GM19438 (cell line): Measurements from ENCODE around the gene RUNX3.

Experiments
- ATAC-seq: cut with Tn5 transposase; IDR thresholded peaks from one replicate; pipeline ENCODE4 v1.9.1; 2021; ENCODE audit warnings: low read depth; ENCODE audit not compliant: unreplicated experiment

RUNX3 gene

DNA sequence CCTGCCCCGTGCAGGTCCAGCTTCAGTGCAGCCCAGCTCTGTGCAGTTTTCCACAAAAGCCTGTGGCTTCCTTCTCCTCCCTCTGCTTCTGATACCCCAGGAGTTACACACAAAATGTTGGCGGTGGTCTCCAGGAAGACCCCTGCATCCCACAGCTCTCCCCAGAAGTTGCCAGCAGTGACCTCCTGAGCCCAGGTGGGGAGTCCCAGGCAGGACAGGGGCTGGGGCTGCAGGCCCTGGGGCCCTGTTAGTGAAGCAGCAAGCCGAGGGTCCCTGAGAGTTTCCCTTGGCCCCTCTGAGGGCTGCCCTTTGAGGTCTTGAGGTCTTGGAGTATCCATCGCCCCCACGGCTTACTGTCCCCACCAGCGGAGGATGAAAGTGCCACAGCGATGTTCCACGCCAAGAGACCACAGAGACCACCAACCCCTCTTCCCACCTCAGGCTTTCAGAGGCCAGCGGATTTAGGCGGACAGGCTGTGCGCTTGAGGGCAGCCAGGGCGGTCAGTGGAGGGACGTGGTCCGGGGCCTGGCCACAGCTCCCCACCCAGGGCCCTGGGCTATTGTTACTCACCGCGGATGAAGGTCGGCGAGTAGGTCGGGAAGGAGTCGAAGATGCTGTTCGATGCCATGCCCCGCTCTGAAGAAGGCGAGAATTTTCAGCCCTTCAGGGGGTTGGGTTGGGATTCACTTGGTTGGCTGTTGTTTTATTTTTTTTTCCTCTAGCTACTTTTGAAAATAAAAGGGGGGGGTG, 34.0 kb upstream of the RUNX3 start:
- ATAC-seq, result no peak

DNA sequence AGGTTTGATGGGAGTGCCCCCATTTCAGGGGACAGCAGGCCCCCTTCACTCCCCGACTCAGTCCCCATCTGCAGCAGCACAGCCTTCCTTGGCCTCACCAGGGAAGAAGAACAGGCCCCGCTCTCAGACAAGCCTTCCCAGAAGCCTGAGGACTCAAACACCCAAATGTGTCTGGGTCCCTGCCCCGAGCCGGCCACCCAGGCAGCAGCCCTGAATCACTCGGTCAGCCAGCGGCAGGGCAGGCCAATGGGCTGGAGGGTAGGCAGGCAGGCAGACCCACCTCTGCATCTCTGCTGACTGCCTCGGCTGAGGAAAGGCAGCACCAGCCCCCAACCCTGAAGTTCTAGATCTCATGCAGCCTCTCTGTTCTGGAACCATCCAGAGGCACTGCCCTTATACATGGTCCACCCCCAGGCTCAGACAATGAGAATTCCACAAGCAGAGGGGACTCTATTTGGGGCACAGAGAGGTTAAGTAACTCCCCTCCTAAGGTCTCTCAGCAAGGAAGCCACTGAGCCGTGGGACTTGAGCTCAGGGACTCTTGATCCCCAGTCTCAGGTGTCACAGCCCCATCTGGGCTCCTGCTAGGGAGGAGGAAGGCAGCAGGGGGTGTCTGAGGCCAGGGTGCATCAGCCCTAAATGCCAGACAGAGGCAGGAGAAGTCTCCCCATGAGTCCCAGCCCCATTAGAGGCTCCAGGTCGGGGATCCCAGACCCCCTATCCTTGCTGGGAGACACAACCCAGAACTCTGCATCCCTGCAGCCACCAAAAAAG, 33.2 kb upstream of the RUNX3 start:
- ATAC-seq, result no peak

DNA sequence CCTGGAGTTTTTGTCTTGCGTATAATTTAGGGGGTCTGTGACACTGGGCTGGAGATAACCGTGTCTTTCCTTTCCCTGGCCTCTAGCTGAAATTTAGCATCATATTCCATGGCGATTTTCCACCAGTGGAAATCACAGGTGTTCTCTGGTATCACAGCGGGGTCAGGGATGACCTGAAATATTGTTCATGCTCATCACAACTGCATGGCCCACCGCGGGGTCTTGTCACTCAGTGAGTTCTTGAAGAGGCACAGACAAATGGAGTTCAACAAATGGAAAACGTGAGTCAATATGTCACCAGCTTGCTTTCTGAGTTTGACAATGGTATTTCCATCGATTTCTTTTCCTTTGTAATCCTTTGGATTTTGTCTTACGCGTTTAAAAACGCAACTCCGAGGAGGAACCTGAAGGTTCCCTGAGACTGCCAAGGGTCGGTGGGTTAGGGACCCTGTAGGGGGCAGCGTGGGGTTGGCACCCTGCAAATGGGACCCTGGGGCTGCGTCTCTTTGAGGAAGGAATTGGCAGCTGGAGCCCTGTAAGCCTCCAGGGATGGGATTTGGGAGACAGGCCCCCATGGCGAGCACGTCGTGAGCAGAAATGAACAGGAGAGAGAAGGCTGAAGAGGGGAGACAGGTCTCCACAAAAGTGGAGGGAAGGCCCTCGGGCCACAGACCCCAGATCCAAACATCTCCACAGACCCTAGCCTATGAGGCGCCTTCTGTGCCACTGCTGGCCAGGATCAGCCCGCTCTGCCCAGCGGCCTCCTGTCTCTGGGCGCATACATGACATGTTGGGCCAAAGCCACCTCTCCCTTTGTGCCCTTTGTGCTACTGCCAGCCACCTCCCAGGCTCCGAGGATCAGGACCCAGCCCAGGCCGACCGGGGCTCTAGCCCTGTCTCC, 32.1 kb upstream of the RUNX3 start:
- no peak for ATAC-seq

DNA sequence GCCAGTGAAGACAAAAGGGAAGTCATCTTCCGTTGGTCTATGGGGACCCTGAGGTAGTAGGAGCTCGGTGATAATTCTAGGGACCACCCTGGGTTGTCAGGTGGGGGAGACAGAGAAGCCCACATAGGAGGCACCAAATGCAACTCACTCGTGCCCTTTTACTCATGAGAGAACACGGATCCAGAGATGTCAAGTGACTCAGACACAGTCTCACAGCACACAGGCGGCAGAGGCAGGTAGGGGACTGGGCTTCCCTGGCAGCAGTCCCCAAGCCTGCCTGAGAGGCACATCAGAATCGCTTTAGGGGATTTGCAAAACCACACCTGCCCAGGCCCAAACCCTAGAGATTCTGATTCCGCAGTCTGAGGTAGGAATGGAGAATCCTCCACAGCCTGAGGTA, 31.3 kb upstream of the RUNX3 start:
- ATAC-seq, result no peak

DNA sequence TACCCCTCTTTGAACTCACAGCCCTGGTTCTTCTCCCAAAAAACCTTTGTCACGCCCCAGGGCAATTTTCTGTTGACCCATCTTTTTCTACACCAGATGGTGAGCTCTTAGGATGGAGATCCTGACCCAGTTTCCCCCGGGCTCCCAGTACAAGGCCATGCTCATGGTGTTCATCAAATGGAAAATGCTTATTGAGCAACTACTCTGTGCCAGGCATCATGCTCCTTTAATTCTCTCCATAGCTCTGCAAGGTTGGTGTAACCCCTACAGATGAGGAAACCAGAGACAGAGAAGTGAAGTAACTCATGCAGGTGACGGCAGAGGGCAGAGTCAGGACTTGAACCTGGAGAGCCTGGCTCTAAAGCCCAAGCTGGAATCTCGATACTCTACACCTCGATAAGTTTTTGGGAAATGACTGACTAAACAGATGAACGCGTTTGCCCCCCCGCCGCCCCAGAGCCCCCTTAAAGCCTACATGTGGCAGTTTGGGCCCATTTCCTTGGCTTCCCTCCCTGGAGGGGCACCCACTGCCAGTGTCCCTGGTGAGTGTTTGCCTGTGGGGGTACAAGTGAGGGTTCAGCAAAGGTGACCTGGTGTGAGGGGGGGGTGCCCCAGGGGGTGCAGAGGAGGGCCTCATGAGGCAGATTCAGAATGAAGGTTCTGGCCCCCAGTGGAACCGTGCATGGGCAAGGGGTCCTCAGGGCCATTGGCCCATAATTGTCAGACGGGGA, 30.2 kb upstream of the RUNX3 start:
- ATAC-seq, result no peak

DNA sequence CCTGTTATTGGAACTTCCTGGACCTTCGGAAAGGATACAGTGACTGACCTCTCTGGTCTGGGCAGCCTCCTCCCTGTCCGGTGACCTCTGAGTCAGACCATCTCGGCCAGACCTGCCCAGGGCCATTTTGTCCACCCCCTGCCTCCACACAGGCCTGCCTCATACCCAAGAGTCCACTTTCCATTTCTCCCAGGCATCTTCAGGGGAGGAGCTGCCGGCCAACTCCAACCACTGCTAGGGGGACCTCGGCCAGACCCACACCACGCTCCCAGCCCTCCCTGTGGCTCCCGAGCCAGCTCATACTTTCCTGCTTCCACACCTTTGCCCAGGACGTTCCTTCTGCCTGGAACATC, 29.5 kb upstream of the RUNX3 start:
- no peak for ATAC-seq

DNA sequence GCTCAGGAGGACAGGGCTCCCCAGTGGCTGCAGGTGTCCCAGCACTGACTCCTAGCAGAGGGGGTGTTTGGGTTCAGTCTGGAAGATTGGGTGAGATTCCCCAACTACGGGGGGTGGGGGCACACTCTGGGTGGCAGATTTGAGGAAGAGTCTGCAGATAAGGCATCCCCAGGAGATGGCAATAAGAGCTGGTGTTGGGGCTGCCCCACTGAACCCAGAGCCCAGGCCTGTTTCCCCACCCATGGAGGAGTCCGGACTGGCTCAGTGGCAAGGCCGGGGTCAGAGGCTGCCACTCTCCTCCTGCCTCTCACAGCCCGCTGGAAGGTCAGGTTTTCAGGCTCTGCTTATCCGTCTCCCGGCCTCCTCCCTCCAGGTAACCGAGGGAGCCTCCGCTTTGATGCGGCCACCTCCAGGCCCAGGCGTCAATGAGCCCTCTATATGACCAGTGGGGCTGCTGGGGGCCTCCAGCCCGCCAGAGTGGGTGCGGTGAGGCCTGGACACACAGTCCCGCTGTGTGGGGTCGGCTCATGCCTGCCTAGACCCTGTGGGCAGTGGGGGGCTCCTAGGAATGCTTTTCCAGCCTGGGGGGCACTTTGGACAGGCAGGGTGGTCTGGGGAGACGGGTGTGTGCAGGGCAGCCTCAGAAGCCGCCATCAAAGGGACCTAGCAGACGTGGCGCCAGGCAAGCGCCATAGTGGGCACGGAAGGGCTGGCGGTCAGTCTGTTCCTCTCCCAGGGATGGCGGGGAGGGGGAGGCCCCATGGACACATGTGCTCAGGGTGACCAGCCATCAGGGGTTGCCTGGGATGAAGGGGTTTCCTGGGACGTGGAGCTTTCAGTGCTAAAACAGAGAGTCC, 28.9 kb upstream of the RUNX3 start:
- no peak for ATAC-seq

DNA sequence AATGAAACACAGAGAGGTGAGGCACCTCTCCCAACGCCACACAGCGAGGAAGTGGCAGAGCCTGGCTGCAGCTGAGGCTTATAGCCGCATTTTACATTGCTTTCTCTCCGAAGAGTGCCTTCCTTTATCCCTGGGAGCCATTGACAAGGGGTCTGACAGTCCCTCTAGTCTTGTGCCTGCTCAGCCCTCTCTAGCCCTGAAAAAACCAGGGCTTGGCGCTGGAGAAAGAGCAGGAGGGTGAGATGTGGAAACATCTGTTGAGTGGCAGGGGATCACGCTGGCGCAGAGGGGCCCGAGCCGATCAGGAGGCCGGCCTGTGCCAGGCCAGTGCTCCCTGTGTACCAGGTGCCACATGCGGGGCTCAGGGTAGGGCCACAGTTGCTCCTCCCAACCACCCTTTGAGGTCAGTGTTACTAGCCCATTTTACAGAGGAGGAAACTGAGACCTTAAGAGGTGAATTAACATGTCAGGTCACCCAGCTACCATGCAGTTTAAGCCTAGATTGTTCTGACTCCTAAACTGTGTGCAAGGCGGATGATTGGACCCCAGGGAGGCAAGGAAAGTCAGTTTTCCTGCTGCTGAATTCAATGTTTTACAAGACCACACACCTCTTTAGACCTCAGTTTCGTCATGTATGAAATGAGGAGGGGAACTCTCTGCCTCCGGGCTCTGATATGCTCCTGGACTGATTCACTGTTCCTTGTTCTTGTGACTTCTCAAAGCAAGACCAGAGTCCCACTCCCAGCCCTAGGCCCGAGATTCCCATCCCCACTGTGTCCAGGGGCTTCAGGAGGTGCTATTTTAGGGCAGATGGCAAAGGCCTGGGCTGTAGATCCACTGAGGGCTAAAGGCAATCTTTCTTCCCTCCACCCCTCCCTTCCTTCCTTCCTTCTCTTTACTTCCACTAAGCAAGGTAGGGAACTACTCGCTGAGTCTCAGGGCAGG, 28.0 kb upstream of the RUNX3 start:
- no peak for ATAC-seq

DNA sequence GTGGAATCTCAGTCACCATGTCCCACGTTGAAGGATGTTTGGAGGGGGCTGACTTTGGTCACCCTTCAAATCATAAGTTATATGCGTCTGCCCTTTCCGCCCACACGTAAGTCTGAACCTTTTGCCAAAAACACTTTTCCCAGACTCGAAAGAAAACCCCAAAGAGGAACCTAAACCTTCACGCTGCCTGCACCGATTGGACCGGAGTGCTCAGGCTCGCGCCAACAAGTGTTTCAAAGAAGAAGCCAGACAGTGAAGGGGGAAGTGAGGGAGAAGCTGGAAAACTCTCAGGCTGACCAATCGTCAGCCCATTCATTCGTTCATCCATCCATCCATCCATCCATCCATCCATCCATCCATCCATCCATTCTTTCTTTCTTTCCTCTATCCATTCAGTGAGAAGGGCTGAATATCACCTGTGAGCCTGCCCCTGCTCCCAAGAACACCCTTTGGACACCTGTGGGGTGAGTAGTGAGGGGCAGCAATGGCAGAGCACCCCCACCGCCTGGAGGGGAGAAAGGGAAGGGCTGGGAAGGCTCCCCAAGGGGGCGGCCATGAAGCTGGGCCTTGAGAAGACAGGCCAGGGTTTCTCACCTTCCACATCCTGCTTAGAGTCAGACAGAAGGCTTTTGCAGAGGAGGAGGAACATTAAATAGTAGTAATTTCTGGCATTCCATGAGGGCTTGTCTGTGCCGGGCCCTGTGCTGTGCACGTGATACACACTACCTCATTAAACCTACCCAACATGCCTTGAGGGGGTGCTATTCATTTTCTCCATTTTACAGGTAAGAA, 27.1 kb upstream of the RUNX3 start:
- no peak for ATAC-seq

DNA sequence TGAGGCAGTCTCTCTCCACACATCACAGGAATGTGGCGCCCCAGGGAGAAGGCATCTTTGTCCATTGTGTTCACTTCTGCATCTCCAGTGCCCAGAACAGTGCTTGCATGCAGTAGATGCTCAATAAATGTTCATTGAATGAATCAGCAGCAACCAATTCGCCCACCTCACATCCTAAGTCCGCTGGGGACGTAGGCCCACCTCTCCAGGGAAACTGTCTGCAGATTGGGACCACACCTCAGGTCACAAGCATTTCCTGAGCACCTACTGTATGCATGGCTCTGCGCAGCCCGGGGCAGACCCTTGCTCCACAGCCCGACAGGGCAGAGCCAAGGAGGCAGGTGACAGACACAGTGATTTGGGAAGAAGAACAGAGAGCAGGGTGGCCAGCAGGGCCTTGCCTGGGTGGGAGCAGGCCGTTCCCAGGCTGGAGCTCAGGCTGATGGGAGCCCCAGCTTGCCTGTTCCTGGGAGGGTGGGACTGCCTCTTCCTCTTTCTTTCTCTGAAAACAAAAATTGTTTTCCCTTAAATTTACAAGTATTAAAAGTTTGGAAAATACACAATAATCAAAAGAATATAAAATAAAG, 25.8 kb upstream of the RUNX3 start:
- ATAC-seq, result no peak

DNA sequence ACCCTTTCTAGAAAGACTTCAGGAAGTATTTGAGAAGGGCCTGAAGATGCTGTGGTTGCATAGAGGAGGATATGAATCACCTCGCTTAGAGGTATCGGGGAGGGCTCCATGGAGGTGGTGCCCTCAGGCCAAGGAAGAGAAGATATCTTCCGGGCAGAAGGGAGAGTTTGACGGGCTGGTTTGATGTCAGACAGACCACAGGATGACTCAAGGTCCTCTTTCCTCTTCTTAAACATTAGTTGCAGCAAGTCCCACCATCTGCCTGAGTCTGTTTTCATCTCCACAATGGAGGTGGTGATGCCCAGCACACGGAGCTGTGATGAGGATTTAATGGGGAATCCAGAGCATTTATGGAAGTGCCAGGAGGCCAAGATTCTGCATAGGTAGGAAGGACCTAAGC, 25.1 kb upstream of the RUNX3 start:
- no peak for ATAC-seq

DNA sequence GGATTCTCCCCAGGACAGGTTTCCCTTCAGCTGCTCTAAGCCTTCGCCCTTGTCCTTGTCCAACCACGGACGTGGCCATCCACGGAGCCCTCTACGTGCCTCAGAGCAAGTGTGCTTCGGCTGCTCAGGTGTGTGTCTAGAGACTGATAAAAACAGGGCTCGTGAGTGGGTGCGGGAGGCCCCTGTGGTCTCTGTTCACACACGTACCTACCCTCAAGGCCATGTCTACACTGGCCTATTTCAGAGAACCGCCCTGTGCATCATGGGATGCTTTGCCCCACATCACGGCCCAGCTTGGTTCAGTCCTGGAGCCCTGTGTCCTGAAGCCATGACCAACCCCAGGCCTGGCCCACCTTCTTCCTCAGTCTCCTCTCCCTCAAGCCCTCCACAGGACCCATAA, 24.6 kb upstream of the RUNX3 start:
- ATAC-seq, result no peak

DNA sequence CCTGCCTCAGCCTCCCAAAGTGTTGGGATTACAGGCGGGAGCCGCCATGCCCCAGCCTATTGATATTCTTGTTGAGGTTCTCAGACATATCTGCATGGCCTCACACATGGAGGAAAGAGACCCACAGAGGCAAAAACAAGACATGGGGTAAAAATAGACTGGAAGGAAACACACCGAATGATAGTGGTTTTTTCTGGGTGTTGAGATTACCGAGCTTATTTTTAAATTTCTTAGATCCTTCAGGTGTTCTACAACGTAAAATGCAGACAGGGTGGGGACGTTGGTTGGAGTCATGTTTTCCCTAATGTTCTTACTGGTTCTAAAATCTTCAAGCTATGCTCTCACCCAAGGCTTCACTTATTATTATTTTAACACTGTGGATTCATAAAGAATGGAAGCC, 23.9 kb upstream of the RUNX3 start:
- no peak for ATAC-seq

DNA sequence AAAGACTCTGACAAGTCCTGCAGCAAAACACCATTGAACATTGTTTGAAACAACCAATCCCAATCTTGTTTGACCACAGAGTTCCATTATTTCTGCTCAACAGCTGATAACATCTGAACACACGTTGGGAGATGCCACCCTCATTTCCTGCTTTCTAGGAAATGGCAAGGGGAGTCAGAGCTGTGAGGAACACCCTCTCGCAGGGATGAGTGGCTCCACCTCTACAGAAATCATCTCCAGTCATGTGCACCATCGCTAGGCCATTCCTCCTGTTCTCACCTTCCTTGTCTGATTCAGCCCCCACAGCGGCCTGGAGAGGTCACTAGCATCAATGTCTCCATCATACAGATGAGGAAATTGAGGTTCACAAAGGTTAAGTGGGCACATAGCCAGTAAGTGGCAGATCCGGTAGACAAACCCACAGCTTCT, 22.4 kb upstream of the RUNX3 start:
- ATAC-seq, result no peak

DNA sequence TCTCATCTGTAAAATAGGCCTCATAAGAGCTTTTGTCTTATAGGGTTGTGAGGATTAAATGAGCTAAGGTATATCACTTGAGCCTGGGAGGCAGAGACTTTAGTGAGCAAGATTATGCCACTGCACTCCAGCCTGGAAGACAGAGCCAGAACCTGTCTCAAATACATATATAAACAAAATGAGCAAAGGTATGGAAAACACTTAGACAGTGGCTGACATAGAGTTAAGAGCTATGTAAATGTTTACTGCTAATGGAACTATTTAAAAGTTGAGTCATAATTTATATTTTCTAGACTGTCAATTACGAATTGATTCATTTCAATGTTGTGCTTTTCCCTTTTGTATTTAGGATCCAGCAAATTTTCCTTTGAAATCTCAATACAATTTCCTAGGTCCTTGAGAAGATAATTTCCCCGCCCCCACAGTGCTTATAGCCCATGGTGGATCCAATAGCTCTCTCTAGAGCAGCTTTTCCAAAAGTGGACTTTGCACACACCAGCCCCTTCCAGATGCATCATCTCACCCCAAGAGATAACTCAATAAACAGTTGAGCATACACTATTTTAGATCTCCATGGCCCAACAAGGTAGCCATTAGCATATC, 21.8 kb upstream of the RUNX3 start:
- no peak for ATAC-seq

DNA sequence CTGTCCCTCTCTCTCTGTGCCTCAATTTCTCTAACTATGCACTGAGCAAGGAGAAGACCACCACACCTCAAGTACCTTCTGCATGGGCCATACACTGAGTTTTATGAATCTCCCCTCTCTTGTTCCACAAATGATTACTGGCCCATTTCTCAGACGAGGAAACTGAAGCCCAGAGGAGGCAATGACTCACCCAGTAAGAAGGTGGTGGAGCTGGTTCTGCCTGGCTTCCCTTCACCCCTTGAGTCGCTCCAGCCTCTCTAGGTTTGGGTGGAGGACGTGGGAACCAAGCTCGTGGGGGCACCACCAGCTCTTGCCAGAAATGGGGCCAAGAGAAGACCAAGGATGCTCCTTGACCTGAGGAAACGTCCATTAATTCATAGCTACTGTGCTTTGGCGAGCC, 21.3 kb upstream of the RUNX3 start:
- ATAC-seq, result no peak

DNA sequence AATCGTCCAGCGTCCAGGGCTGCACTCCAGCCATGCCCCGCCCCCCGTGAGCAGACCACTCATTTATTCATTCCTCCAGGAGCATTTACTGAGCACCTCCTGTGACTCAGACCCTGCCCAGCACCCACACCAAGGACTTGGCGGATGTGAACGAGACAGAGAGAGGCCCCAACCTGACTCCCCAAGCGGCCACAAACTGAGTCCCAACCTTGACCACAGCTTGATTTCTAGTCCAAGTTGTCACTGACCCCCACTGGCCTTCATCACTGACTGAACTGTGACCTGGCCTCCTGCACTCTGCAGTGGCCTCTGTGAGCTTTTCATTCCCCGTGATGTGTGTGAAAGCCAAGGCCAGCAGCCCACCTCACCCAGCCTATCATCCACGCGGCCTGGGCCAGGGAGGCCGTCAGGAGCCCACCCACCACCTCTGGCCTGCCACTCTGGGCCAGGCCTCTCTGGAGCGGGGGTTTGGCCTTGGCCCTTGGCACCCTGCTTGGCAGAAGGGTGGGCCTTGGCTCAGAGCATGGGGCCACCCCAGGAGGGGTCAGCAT, 19.3 kb upstream of the RUNX3 start:
- no peak for ATAC-seq
